KOPT-K1 (cell line): ENCODE results near the gene PAPSS2.
"Not testable (repeated sequence)": the region's sequence is repeated elsewhere in the genome, so short reads cannot be mapped to it uniquely, and the experiment has no call there.

ENCODE experiments used
- H3K27ac ChIP-seq: fragments of 200-600 bp; sonication (generic); 2 replicates; pipeline ENCODE4 v1.5.1; 2016; ENCODE audit warnings: antibody characterized with exemption, mild to moderate bottlenecking, low read depth, low read length; ENCODE audit not compliant: poor library complexity, severe bottlenecking
- H3K36me3 ChIP-seq: fragments of 200-600 bp; sonication (generic); 2 replicates; pipeline ENCODE4 v1.5.1; 2017; ENCODE audit warnings: antibody characterized with exemption, mild to moderate bottlenecking, low read length, moderate library complexity; ENCODE audit not compliant: insufficient read depth
- H3K9me3 ChIP-seq: fragments of 200-600 bp; sonication (generic); 2 replicates; pipeline ENCODE4 v1.5.1; 2017; ENCODE audit warnings: antibody characterized with exemption, low read length, mild to moderate bottlenecking; ENCODE audit not compliant: insufficient read depth, poor library complexity, severe bottlenecking

The PAPSS2 gene

DNA sequence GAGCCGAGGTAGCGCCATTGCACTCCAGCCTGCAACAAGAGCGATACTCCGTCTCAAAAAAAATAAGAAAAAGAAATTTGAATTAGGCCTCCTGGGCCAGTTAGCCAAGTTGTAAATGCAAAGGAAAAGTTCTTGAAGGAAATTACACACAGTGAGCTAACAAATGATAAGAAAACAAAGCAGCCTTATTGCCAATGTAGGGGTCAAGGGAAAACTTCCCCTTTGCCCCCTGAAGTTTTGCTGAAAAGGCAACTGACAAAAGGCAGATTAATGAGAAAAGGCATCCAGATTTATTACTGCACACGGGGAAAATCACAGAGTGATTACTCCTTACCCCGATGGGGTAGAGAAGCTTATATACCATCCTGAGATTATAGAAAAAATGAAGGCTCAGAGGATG, 70.3 kb downstream of the PAPSS2 start:
- Histone ChIP-seq H3K9me3 (no peaks in the 10 kb centered on the region), H3K36me3 (no peaks in the 10 kb centered on the region), H3K27ac (no peak overlapping the region)

DNA sequence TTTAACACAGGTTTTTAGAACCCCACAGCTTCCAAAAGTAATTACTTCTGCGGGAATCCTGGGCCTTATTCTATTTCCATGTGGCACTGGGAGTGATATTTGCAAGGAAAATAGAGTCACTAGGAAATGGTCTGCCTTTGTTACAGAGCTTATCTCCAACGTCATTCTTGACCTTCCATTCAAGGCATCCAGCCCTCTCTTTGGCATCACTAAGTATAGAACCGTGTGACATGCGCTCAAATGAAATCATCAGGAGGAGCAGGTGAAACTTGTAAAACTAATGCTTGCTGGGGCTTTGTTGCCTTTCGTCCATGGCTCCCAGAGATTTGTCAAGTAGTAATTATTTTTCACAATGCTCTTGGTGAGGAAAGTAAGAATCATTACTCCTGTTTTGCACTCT, 73.4 kb downstream of the PAPSS2 start:
- H3K27ac ChIP-seq: no peak overlapping the region
- H3K36me3 ChIP-seq: no peaks in the 10 kb centered on the region
- no peaks in the 10 kb centered on the region for H3K9me3 ChIP-seq

DNA sequence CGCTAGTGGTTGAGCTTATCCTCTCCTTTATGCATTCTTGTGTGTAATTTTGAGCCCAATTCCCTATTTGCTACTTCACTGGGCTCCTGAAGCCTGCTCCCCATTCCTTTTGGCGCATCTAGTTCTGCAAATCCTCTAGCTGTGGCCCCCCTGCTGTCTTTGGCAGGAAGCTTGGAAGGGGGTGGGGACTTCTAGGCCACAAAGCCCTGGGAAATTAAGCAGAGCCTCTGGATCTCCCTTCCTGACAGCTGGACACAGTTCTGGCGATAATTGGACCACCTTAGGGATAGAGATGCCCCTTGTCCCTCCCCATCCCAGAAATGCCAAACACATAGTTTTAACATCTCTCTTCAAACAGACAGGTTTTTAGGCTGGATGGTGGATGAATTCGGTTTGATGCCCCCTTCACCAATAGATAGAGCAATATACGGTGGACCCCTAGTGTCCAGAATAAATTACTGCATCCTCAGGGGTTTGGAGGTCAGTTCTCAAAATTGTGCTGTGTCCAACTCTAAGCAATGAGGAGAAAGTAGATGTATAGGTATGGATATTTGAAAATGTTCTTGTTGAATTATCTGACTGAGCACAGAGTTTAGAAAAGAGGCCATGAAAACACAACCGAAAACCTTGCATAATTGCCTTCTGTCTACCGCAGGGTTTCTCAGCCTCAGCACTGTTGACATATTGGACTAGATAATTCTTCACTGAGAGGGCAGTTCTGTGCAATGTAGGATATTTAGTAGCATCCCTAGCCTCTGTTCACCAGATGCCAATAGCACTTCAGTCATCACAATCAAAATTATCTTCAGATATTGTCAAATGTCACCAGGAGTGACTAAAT, 75.5 kb downstream of the PAPSS2 start:
- Histone ChIP-seq H3K27ac (no peak overlapping the region), H3K36me3 (no peaks in the 10 kb centered on the region), H3K9me3 (no peaks in the 10 kb centered on the region)

DNA sequence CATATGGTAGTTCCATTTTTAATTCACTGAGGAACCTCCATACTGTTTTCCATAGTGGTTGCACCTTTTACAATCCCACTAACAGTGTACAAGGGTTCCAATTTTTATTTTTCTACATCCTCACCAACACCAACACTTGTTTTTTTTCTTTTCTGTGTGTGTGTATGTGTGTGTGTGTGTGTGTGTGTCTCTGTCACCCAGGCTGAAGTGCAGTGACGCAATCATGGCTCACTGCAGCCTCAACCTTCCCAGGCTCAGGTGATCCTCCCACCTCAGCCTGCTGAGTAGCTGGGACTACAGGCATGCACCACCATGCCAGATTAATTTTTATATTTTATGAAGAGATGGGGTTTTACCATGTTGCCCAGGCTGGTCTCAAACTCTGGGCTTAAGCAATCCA, 78.6 kb downstream of the PAPSS2 start:
- H3K9me3 ChIP-seq, H3K36me3 ChIP-seq, H3K27ac ChIP-seq: not testable (repeated sequence)

DNA sequence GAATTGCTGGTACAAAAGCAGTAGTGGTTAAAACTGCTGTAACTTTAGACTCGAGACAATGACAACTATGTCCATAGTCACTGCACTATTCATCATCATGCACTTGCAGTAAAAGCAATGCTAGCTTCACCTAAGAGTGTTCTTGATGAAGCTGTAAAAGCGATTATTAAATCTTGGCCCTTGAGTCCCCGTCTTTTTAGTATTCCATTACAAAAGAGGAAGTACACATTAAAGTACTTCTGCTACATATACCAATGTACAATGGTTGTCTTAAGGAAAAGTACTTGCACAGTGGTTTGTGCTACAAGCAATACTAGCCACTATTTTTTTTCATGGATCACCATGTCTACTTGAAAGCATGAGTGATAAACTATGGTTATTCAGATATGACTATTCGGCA, 80.0 kb downstream of the PAPSS2 start:
- Histone ChIP-seq H3K9me3 (no peaks in the 10 kb centered on the region), H3K27ac (no peak overlapping the region), H3K36me3 (no peaks in the 10 kb centered on the region)

DNA sequence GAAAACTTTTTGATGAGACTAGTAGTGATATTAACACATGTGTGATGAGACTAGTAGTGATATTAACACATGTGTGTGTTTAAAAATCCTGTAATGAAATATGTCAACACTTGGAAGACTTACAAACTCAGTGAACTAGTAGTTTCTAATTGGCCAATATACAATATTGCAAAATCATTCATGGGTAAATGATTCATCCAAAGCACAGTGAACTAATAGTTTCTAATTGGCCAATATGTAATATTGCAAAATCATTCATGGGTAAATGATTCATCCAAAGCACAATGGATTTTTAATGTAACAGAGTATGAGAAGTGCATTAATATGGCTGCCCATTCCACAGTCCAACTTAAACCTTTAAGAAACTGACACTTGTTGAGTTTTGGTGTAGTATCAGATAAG, 80.6 kb downstream of the PAPSS2 start:
- Histone ChIP-seq H3K9me3 (no peaks in the 10 kb centered on the region), H3K36me3 (no peaks in the 10 kb centered on the region), H3K27ac (no peak overlapping the region)

DNA sequence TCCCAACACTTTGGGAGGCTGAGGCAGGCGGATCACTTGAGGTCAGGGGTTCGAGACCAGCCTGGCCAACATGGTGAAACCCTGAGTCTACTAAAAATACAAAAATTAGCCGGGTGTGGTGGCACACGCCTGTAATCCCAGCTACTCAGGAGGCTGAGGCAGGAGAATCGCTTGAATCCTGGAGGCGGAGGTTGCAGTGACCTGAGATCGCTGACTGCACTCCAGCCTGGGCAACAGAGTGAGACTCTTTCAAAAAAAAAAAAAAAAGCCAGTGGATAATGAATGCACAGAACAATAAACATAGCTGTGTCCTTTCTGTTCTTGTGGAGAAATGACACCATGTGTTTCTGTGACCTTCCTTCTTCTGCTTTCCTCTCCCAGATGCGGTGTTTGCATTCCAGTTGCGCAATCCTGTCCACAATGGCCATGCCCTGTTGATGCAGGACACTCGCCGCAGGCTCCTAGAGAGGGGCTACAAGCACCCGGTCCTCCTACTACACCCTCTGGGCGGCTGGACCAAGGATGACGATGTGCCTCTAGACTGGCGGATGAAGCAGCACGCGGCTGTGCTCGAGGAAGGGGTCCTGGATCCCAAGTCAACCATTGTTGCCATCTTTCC, 83.4 kb downstream of the PAPSS2 start:
- H3K36me3 ChIP-seq: not testable (repeated sequence)

DNA sequence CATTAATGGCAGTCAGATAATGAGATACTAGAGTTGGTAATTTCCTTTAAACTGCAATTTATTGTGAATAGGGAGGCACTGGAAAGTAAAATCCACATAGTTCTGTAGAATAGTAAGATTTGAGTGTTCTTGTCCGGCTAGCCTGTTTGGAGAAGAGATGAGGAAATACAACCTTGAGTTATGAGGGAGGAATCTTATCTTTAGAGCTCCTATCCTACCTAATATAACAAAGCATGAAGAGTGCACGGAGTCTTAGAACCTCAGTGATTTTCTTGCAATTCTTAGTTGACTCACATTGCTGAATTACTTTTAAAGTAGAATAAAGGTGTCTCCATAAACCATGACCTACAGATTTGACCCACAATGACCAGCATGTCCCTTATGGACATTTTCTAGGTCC, 84.9 kb downstream of the PAPSS2 start:
- Histone ChIP-seq H3K9me3 (no peaks in the 10 kb centered on the region), H3K27ac (no peak overlapping the region), H3K36me3 (no peaks in the 10 kb centered on the region)

More for the DNA sequence above, 83.4 kb downstream of the PAPSS2 start:
- not testable (repeated sequence) for H3K9me3 ChIP-seq, H3K27ac ChIP-seq

DNA sequence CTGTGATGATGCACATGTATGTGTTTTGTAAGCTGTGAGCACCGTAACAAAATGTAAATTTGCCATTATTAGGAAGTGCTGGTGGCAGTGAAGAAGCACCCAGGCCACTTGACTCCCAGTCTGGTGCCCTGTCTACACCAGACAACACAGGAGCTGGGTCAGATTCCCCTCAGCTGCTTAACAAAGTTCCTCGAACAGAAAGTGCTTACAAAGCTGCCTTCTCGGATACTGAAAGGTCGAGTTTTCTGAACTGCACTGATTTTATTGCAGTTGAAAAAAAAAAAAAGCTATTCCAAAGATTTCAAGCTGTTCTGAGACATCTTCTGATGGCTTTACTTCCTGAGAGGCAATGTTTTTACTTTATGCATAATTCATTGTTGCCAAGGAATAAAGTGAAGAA, 87.2 kb downstream of the PAPSS2 start:
- Histone ChIP-seq H3K27ac (no peak overlapping the region), H3K36me3 (peaks cover 11% of the 10 kb centered on the region), H3K9me3 (no peaks in the 10 kb centered on the region)

DNA sequence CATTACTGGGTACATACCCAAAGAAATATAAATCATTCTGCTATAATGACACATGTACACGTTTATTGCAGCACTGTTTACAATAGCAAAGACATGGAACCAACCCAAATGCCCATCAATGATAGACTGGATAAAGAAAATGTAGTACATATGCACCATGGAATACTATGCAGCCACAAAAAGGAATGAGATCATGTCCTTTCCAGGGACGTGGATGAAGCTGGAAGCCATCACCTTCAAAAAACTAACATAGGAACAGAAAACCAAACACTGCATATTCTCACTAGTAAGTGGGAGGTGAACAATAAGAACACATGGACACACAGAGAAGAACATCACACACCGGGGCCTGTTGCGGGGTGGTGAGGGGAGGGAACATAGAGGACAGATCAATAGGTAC, 88.6 kb downstream of the PAPSS2 start:
- H3K27ac ChIP-seq, H3K9me3 ChIP-seq: not testable (repeated sequence)
- peaks cover 22% of the 10 kb centered on the region for H3K36me3 ChIP-seq

DNA sequence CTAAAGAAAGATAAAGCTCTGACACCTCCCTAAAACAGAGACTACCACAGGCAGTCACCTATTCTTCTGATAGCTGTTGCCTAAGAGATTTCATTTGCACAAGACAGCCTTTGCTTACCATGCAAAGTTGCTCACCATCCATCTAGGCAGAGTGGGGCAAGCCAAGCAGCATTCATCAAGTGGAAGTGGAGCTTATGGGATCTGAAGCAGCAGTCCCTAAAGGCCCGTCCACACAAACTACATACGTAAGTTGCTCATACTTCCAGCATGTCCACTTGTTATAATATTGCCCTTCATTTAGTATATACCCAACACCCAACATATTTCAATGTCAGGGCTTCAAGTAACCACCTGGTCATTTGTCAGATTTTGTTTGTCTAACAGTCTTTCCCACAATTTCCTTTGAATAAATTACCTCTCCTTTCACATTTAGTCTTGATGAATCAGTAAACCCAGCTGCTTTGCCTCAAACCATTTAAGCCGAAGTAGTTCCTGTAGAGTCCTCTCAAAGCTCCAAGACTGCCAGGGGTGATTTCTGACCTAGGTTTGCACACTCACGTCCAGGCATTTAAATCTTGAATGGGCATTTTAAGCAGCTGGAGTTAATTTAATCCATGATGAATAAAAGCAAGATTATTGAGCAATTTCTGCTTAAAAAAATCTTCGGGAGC, 90.5 kb downstream of the PAPSS2 start:
- H3K27ac ChIP-seq: no peak overlapping the region
- H3K36me3 ChIP-seq: peaks cover 39% of the 10 kb centered on the region
- H3K9me3 ChIP-seq: no peaks in the 10 kb centered on the region

DNA sequence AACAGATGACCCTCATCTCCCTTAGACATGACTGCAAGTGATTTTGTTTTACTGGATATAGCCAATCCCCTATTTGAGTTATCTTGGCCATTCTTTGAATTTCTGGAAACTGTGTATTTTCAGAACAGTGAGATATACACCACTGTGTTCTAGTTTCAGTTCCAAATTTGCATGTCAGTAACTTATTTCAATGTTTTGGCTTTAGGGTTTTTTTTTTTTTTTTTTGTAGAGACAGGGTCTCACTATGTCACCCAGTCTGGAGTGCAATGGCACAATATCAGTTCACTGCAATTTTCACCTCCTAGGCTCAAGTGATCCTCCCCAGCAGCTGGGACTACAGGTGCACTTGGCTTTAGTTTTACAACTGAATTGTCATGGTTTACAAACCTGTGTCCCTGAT, 91.1 kb downstream of the PAPSS2 start:
- Histone ChIP-seq H3K36me3 (peaks cover 45% of the 10 kb centered on the region), H3K9me3 (no peaks in the 10 kb centered on the region), H3K27ac (no peak overlapping the region)

DNA sequence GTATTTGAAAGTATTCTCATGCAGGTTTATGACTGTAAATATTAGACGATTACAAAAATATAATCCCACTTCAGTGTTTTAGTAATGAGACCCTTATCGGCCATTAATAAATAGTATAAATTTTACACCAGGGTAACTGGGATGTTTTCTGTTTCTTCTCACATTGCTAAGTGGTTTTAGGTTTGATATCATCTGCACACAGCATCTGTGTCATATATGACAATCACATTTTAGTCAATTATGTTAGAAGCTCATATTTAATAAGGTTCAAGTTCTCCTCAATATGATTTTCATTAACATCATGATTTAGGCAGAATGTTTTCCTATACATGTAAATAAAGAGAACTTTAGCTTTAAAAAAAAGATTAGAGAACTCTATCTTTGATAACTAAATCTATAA, 91.6 kb downstream of the PAPSS2 start:
- Histone ChIP-seq H3K9me3 (no peaks in the 10 kb centered on the region), H3K27ac (no peak overlapping the region), H3K36me3 (peaks cover 50% of the 10 kb centered on the region)

DNA sequence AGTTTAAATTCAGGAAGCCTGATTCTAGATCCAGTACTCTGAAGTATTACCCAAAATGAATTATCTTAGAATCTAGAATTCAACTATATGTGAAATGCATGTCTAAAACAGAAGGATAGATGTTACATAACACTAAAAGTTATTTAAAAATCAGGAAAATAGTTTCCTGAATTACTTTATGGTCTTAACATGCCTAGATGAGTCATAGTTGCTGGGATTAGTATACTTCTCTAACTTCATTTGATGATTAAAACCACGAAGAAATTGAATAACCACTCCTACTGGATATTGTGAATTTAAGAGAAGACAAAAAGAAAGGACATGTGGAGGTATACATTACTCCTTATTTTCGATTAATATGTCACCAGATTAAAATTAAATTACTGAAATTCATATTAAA, 92.9 kb downstream of the PAPSS2 start:
- Histone ChIP-seq H3K9me3 (no peaks in the 10 kb centered on the region), H3K36me3 (peaks cover 60% of the 10 kb centered on the region), H3K27ac (no peak overlapping the region)

DNA sequence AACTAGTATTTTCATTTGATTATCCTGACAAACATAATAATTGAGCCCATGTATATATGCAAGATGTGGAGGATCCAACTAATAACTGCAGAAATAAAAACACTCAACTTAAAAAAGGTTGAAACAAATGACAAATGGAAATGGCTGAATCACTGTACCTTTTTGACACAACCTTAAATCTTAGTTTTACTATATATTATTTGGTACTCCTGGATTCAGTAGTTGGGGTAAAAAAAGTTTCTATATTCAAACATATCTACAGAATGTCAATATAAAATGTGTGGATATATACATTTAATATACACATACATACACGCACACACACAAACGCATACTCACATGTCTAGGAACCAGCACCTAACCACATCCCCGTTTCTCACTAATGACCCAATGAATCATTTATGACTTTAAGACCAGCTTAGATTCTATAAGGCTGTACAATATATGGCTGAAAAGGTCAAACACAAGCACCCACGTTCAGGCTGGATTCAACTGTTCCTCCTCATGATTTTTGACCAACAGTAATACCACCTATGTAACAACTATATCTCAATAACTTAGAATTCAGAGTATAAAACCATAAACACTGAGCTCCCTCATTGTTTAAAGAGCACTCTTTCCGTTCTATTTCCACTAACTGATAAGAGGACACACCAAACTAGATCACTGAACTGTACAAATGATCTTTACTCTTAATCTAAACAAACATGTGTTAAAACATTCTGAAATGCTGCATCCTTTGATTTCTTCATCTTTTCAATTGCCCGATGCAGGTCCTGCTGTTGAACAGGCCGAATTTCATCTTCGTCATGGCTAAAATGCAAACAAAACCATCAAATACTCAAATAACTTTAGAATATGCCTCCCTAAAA, 94.6 kb downstream of the PAPSS2 start:
- Histone ChIP-seq H3K36me3 (peaks cover 74% of the 10 kb centered on the region), H3K27ac (no peak overlapping the region), H3K9me3 (no peaks in the 10 kb centered on the region)
